ENCODE measurements around the gene ITGB2. TPM values are rescaled to one million over a fixed set of nuclear protein-coding genes. Genes with fewer than 3 reads are reported as not detected.
A peak's percentile ranks its signal among the peaks of the same experiment; 100 is the strongest.

ITGB2 gene
- total RNA-seq, 1 donor from 2014 or later, result 0.74 TPM

DNA sequence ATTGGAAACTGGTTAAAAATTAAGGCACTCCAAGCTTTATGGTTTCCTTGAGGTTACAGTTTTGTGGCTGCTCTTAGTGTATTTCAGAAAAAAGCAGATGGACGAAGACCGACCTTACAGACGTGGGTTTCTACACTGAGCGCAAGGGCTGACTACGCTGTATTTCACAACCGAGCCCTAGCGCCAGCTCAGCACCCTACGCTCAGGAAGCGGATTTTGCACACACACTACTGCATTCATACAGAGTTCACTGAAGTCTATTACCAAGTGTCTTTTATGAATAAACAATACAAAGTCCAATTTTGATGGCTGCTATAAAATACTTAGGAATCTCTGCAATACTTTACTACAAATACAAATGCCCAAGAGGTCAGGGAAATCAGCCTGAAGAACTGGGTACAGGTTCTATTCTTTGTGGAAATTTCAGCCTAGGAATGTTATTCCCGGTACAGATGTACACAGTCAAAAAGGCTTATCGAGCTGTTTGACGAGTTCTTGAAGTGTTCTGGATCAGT lies 71.0 kb downstream of the ITGB2 start:
- Mint-ChIP-seq H3K36me3 (peaks cover 18% of the 10 kb centered on the region), H3K27ac (no peak overlapping the region), H3K27me3 (ENCODE audit: low read depth) (peaks cover under 1% of the 10 kb centered on the region), H3K4me1 (peaks cover 12% of the 10 kb centered on the region), H3K4me3 (no peak overlapping the region), H3K9me3 (no peaks in the 10 kb centered on the region)
- no peak for DNase-seq (ENCODE audit: low spot score in 2 of 2, unreplicated experiment in 2 of 2)
- TF ChIP-seq, protein P1, sequence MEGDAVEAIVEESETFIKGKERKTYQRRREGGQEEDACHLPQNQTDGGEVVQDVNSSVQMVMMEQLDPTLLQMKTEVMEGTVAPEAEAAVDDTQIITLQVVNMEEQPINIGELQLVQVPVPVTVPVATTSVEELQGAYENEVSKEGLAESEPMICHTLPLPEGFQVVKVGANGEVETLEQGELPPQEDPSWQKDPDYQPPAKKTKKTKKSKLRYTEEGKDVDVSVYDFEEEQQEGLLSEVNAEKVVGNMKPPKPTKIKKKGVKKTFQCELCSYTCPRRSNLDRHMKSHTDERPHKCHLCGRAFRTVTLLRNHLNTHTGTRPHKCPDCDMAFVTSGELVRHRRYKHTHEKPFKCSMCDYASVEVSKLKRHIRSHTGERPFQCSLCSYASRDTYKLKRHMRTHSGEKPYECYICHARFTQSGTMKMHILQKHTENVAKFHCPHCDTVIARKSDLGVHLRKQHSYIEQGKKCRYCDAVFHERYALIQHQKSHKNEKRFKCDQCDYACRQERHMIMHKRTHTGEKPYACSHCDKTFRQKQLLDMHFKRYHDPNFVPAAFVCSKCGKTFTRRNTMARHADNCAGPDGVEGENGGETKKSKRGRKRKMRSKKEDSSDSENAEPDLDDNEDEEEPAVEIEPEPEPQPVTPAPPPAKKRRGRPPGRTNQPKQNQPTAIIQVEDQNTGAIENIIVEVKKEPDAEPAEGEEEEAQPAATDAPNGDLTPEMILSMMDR (IDR thresholded peaks at IDR 0.05; ENCODE audit: unreplicated experiment), result no peak

DNA sequence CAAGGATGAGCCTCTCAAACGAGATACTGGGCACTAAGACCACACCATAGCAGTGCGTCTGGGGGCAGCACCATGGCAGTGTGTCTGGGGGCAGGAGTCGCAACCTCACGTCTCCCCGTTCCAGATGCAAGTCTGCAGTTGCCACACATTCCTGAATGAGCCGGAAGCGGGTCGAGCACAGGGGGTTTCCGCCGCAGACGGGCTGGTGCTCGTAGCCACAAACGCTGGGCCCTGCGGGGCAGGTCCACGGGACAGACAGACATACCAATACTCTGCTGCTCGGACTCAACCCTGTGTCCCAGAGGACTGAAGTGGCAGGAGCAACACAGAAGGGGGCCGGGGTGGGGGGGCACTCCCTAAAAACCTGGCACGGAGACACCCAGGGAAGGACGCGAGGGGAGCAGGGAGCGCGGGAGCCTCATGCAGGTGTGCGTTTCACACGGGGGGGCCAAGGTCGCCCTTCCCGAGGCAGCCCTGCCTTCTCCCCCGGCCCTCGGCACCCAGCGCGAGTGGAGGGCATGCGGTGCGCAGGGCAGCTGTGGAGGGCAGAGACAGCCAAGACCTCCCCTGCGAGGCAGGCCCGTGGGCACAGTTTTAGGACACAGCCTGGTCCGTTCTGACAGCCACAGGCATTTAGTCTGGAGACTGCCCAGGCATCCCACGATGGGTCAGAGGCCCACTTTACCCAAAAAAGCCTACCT lies 71.7 kb downstream of the ITGB2 start:
- no peak overlapping the region for H3K27ac Mint-ChIP-seq
- TF ChIP-seq, protein P1 (IDR thresholded peaks at IDR 0.05; ENCODE audit: unreplicated experiment), result no peak
- H3K9me3 Mint-ChIP-seq, result no peaks in the 10 kb centered on the region

DNA sequence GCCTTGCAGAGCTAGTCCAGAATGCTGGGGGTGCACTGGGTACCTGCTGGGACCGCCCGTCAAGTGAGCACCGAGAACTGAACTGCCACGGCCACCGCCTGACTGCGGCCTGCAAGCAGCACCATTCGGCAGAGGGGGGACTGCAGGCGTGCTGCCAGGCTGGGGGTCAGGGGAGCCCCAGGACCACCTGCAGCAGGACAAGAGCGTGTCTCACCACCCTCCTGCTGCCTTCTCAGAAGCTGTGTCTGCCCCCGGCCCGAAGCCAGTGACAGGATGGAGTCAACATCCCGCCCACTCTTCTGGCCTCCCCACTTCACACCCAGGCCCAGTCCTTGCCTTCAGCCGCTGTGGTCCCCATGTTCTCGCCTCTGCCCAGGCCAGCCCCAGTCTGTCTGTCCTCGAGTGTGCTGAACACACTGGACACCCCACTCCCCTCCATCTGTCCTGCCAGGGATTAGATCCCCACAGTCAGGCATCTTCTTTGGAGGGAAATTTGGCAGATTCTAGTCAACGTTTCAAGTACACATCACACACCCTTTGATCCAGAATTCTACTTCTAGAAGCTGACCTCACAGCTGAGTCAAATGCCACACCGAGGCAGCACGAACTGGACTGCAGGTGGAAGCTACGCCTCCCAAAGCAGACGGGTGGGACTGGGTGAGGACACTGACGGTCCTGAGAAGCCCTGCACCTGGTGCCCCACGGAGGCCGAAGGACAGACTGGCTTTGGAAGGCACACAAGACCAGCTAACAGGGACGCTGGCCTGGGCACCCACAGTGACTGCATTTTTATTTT lies 73.2 kb downstream of the ITGB2 start:
- TF ChIP-seq, protein P1 (IDR thresholded peaks at IDR 0.05; ENCODE audit: unreplicated experiment), result no peak

More for the DNA sequence above, 71.7 kb downstream of the ITGB2 start:
- peaks cover 6% of the 10 kb centered on the region for H3K27me3 Mint-ChIP-seq (ENCODE audit: low read depth)
- peaks cover 11% of the 10 kb centered on the region for H3K36me3 Mint-ChIP-seq
- no peak for DNase-seq (ENCODE audit: low spot score in 2 of 2, unreplicated experiment in 2 of 2)
- H3K4me3 Mint-ChIP-seq, result no peak overlapping the region
- peaks cover 13% of the 10 kb centered on the region for H3K4me1 Mint-ChIP-seq

DNA sequence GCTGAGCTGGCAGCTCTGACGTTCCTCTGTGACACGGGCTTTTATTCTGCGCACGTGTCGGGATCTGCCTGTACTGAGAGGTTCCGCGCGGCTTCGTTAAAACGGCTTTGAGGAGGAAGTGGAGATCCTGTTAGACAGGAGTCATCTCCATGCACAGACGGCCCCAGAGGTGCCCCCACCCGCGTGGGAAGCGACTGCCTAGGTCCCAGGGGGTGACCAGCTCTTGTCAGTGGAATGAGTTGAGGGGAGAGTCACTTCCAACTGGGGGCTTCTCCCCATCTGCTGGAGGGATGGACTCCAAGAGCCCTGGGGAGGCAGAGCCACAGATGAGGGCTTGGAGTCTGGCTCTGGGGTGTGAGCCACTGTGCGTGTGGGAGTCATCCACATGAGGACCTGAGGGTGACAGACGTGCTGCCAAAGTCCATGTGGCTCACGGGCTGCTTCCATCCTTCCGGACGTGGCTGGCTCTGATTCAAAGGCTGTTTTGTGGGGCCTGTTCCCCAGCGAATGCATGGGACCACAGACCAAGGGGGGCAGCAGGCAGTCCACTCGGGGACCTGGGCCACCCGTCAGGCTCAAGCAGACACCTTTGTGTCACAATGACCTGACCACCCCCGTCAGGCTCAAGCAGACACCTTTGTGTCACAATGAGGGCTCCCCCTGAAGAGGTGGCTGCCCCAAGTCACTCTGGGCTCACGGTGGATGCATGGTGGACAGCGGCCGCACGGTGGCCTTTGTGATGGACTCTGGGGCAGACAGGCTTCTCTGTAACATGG lies 74.0 kb downstream of the ITGB2 start:
- H3K36me3 Mint-ChIP-seq, result peaks cover 8% of the 10 kb centered on the region
- no peaks in the 10 kb centered on the region for H3K9me3 Mint-ChIP-seq
- peaks cover 13% of the 10 kb centered on the region for H3K4me1 Mint-ChIP-seq
- TF ChIP-seq, protein P1 (IDR thresholded peaks at IDR 0.05; ENCODE audit: unreplicated experiment), result no peak
- peaks cover 10% of the 10 kb centered on the region for H3K27me3 Mint-ChIP-seq (ENCODE audit: low read depth)
- peak overlapping the region; percentile 56 for H3K4me3 Mint-ChIP-seq
- DNase-seq (ENCODE audit: low spot score in 2 of 2, unreplicated experiment in 2 of 2), result no peak
- no peak overlapping the region for H3K27ac Mint-ChIP-seq

More for the DNA sequence above, 73.2 kb downstream of the ITGB2 start:
- Mint-ChIP-seq H3K27ac (peak overlapping the region; percentile 30), H3K4me1 (peaks cover 13% of the 10 kb centered on the region), H3K9me3 (no peaks in the 10 kb centered on the region), H3K27me3 (ENCODE audit: low read depth) (peaks cover 7% of the 10 kb centered on the region), H3K4me3 (no peak overlapping the region), H3K36me3 (peaks cover 8% of the 10 kb centered on the region)
- no peak for DNase-seq (ENCODE audit: low spot score in 2 of 2, unreplicated experiment in 2 of 2)

DNA sequence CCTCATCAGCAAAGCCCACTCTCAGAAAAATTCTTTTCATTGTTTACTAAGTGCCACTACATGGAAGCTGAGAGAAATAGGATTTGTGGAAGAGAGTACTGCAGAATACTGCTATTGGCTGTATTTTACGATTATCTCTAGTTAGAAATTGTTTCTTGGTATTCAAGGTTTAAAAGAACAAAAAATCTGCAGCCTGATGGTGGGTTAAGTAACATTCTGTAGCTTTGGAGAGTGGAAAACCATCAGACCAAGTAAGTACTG lies 74.5 kb downstream of the ITGB2 start:
- H3K36me3 Mint-ChIP-seq, result peaks cover 8% of the 10 kb centered on the region
- TF ChIP-seq, protein P1 (IDR thresholded peaks at IDR 0.05; ENCODE audit: unreplicated experiment), result no peak
- H3K4me3 Mint-ChIP-seq, result peak overlapping the region; percentile 56
- H3K27me3 Mint-ChIP-seq (ENCODE audit: low read depth), result peaks cover 13% of the 10 kb centered on the region
- DNase-seq (ENCODE audit: low spot score in 2 of 2, unreplicated experiment in 2 of 2), result no peak
- peaks cover 13% of the 10 kb centered on the region for H3K4me1 Mint-ChIP-seq
- no peaks in the 10 kb centered on the region for H3K9me3 Mint-ChIP-seq
- no peak overlapping the region for H3K27ac Mint-ChIP-seq
